Psoas muscle (tissue), 8 donors: ENCODE results near the gene FLVCR2. TPM values are rescaled to one million over a fixed set of nuclear protein-coding genes. Genes with fewer than 3 reads are reported as not detected.

ENCODE experiments used
- ATAC-seq, 4 donors: fragments of 200-7000 bp; cut with Tn5 transposase; one replicate each; pipeline ENCODE4 v1.9.1; 2020; ENCODE audit warnings: moderate library complexity in 3 of 4, mild to moderate bottlenecking in 2 of 4
- DNase-seq, 2 donors: peaks; one replicate each; pipeline ENCODE4 v3.0.0-alpha.2; 2020
- H3K27ac ChIP-seq: fragments of 200-600 bp; one replicate; pipeline ENCODE4 v1.8.0; 2022
- H3K27me3 ChIP-seq, 3 donors: fragments of 200-600 bp in 1 of 3; one replicate each; pipeline versions ENCODE4 v1.6.1 to v1.8.0; 2013 to 2022; ENCODE audit warnings: low read length in 2 of 3, mild to moderate bottlenecking in 2 of 3, moderate library complexity in 1 of 3; ENCODE audit not compliant: insufficient read depth in 3 of 3
- H3K36me3 ChIP-seq, 2 donors: fragments of 200-600 bp in 1 of 2; one replicate each; pipeline versions ENCODE4 v1.6.1 to v1.8.0; 2013 to 2022; ENCODE audit warnings: low read depth in 1 of 2, mild to moderate bottlenecking in 1 of 2, moderate library complexity in 1 of 2; ENCODE audit not compliant: insufficient read depth in 1 of 2
- H3K4me1 ChIP-seq: fragments of 200-600 bp; one replicate; pipeline ENCODE4 v1.8.0; 2022
- H3K4me3 ChIP-seq: fragments of 200-600 bp; one replicate; pipeline ENCODE4 v1.8.0; 2022; ENCODE audit warnings: mild to moderate bottlenecking
- H3K9me3 ChIP-seq: fragments of 200-600 bp; one replicate; pipeline ENCODE4 v1.8.0; 2022
- CTCF ChIP-seq: fragments of 200-600 bp; IDR thresholded peaks from one replicate; pipeline ENCODE4 v1.8.0; 2022; ENCODE audit warnings: antibody characterized with exemption
- WGBS, 3 donors: extraction: QIAGEN DNeasy Blood & Tissue Kit; methylation state at CpG; one replicate each; pipeline versions ENCODE4 v1.1.6 to v1.1.7; 2013; 5-methylcytosine and 5-hydroxymethylcytosine counted together
- intact Hi-C, 2 donors: fragments of 100-400 bp; cut with DNase I; formaldehyde crosslinking; loops; one replicate each; pipeline versions ENCODE4 v1.11.0 to v1.14.2; 2022
- polyA plus RNA-seq, 3 donors: library from polyadenylated mRNA; stranded (reverse); fragments of 200-250 nt; gene quantifications; one replicate each; pipeline ENCODE4 v1.2.3, GENCODE V29; 2013
- total RNA-seq, 4 donors: library from RNA; stranded (reverse); fragmentation: NEBNext Ultra II Directional in 2 of 4; extraction: Animal tissue kit (Norgen Biotek cat#: 25700) in 2 of 4; gene quantifications; one replicate each; pipeline versions ENCODE4 v1.2.1 to v1.2.4, GENCODE V29; 2021 to 2023
- donor health status: healthy with polysubstance abuse.
- donor health status: DM: no; HTN: no; CAD: no; lungs with moderate emphysema.
- donor health status: Bipolar disorder and iron deficiency.
- donor health status: healthy.
- donor health status: DM: yes; HTN: yes; CAD: no.
- donor health status: DM: no; HTN: no; CAD: no.
- donor health status: DM: no; HTN: no; CAD: no.
- donor health status: DM: yes; HTN: yes; CAD: no.

FLVCR2 gene
- total and polyA plus RNA-seq, 7 donors: 0.71 to 9.8 (median 5.3) TPM

- Histone ChIP-seq H3K27ac (no peak overlapping the region), H3K4me3 (no peak overlapping the region), H3K9me3 (peaks cover 3% of the 10 kb centered on the region), H3K36me3 (no peaks in the 10 kb centered on the region), H3K27me3 (no peaks in the 10 kb centered on the region), H3K4me1 (peaks cover 2% of the 10 kb centered on the region)
- ATAC-seq (peak in 1 of 4 donors; percentile 15), DNase-seq (no peak)
- intact Hi-C loops: no loop called here
- WGBS, 3 donors: 62 to 73% (median 70%) methylated on average over 11 of the region's 11 CpGs
- TF ChIP-seq CTCF: no peak
These were observed 26.8 kb downstream of the FLVCR2 start for GRCh38 chr14:75604979-75605851.

- WGBS, 3 donors: 75 to 86% (median 78%) methylated on average over 10 of the region's 10 CpGs
- Histone ChIP-seq H3K36me3 (no peaks in the 10 kb centered on the region), H3K9me3 (peaks cover 3% of the 10 kb centered on the region), H3K27me3 (no peaks in the 10 kb centered on the region), H3K4me3 (no peak overlapping the region), H3K4me1 (peaks cover 4% of the 10 kb centered on the region), H3K27ac (no peak overlapping the region)
- DNase-seq: no peak
- no peak for TF ChIP-seq CTCF
- intact Hi-C loops: no loop called here
- no peak for ATAC-seq
These were observed 27.5 kb downstream of the FLVCR2 start for GRCh38 chr14:75605916-75606315.

- DNase-seq (no peak), ATAC-seq (no peak)
- H3K27me3 ChIP-seq: no peaks in the 10 kb centered on the region
- H3K36me3 ChIP-seq: no peaks in the 10 kb centered on the region
- intact Hi-C loops: no loop called here
- H3K9me3 ChIP-seq: peaks cover 3% of the 10 kb centered on the region
- no peak overlapping the region for H3K27ac ChIP-seq
- H3K4me1 ChIP-seq: peaks cover 7% of the 10 kb centered on the region
- H3K4me3 ChIP-seq: no peak overlapping the region
- 94 to 97% (median 96%) methylated on average over 1 of the region's 1 CpG for WGBS, 3 donors
- TF ChIP-seq CTCF: no peak
These were observed 28.6 kb downstream of the FLVCR2 start for GRCh38 chr14:75607044-75607443.

- H3K36me3 ChIP-seq: no peaks in the 10 kb centered on the region
- H3K9me3 ChIP-seq: peaks cover 3% of the 10 kb centered on the region
- H3K4me1 ChIP-seq: peaks cover 7% of the 10 kb centered on the region
- 90 to 92% (median 91%) methylated on average over 12 of the region's 12 CpGs for WGBS, 3 donors
- ATAC-seq: no peak
- no peak overlapping the region for H3K4me3 ChIP-seq
- DNase-seq: no peak
- TF ChIP-seq CTCF: no peak
- intact Hi-C loops: no loop called here
- H3K27me3 ChIP-seq: no peaks in the 10 kb centered on the region
- H3K27ac ChIP-seq: no peak overlapping the region
These were observed 29.6 kb downstream of the FLVCR2 start for GRCh38 chr14:75607842-75608640.
